Measurements from ENCODE around the gene PNMT.

Gene PNMT

DNA sequence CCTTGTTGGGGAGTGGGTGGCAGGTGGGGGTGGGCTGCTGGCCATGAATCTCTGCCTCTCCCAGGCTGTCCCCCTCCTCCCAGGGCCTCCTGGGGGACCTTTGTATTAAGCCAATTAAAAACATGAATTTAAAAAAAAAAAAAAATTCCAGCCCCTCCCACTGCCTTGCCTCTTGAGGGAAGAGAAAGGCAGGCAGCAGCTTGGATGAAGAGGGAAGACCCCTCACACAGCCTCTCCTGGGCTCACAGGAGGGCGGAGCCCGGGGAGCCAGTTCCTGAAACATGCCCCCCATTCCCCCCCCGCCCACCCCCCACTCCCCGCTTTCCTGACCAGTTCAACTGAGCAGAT is 4.9 kb upstream of the PNMT start:
- TF ChIP-seq, protein P1, sequence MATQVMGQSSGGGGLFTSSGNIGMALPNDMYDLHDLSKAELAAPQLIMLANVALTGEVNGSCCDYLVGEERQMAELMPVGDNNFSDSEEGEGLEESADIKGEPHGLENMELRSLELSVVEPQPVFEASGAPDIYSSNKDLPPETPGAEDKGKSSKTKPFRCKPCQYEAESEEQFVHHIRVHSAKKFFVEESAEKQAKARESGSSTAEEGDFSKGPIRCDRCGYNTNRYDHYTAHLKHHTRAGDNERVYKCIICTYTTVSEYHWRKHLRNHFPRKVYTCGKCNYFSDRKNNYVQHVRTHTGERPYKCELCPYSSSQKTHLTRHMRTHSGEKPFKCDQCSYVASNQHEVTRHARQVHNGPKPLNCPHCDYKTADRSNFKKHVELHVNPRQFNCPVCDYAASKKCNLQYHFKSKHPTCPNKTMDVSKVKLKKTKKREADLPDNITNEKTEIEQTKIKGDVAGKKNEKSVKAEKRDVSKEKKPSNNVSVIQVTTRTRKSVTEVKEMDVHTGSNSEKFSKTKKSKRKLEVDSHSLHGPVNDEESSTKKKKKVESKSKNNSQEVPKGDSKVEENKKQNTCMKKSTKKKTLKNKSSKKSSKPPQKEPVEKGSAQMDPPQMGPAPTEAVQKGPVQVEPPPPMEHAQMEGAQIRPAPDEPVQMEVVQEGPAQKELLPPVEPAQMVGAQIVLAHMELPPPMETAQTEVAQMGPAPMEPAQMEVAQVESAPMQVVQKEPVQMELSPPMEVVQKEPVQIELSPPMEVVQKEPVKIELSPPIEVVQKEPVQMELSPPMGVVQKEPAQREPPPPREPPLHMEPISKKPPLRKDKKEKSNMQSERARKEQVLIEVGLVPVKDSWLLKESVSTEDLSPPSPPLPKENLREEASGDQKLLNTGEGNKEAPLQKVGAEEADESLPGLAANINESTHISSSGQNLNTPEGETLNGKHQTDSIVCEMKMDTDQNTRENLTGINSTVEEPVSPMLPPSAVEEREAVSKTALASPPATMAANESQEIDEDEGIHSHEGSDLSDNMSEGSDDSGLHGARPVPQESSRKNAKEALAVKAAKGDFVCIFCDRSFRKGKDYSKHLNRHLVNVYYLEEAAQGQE (IDR thresholded peaks at IDR 0.05; ENCODE audit: low read depth), result no peak
- TF ChIP-seq TCF12 (IDR thresholded peaks at IDR 0.05; ENCODE audit: low read depth) (no peak), ZBTB7A (IDR thresholded peaks at IDR 0.05; ENCODE audit: low read depth) (no peak), YY1 (IDR thresholded peaks at IDR 0.05; ENCODE audit: low read depth) (no peak), TEAD4 (IDR thresholded peaks at IDR 0.05) (no peak), EP300 (IDR thresholded peaks at IDR 0.05; ENCODE audit: borderline replicate concordance) (no peak), CEBPB (IDR thresholded peaks at IDR 0.05) (no peak)
- TF ChIP-seq, protein P2, sequence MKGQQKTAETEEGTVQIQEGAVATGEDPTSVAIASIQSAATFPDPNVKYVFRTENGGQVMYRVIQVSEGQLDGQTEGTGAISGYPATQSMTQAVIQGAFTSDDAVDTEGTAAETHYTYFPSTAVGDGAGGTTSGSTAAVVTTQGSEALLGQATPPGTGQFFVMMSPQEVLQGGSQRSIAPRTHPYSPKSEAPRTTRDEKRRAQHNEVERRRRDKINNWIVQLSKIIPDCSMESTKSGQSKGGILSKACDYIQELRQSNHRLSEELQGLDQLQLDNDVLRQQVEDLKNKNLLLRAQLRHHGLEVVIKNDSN (IDR thresholded peaks at IDR 0.05), result no peak

- TF ChIP-seq EP300 (IDR thresholded peaks at IDR 0.05; ENCODE audit: borderline replicate concordance), result no peak; the same call in 1 of the 2 replicates
- peak; percentile 37; the same call in 1 of the 2 replicates for TF ChIP-seq TCF12 (IDR thresholded peaks at IDR 0.05; ENCODE audit: low read depth)
- TF ChIP-seq EGR1 (IDR thresholded peaks at IDR 0.05), result no peak
- no peak for TF ChIP-seq FOXM1 (IDR thresholded peaks at IDR 0.05; ENCODE audit: borderline replicate concordance, low read depth)
- TF ChIP-seq ZBTB7A (IDR thresholded peaks at IDR 0.05; ENCODE audit: low read depth), result peak; percentile 5; the same call in 1 of the 2 replicates
- TF ChIP-seq NFIC (IDR thresholded peaks at IDR 0.05), result no peak
- TF ChIP-seq, protein P3, sequence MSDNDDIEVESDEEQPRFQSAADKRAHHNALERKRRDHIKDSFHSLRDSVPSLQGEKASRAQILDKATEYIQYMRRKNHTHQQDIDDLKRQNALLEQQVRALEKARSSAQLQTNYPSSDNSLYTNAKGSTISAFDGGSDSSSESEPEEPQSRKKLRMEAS (IDR thresholded peaks at IDR 0.05), result peak; percentile 36
Observed at GRCh38 chr17:39663688-39664580, 4.3 kb upstream of the PNMT start.

GRCh38 chr17:39664581-39665561 is 3.4 kb upstream of the PNMT start, which contains the start of gene TCAP:
TCAP (plus strand) TSS chr17:39665349; CDS start chr17:39665360, 11 bp downstream.
- TF ChIP-seq YY1 (IDR thresholded peaks at IDR 0.05; ENCODE audit: low read depth) (no peak), TCF12 (IDR thresholded peaks at IDR 0.05; ENCODE audit: low read depth) (no peak), ZBTB7A (IDR thresholded peaks at IDR 0.05; ENCODE audit: low read depth) (no peak), TAF1 (IDR thresholded peaks at IDR 0.05; ENCODE audit: low read depth) (no peak), RAD21 (IDR thresholded peaks at IDR 0.05; ENCODE audit: low read depth) (no peak), EGR1 (IDR thresholded peaks at IDR 0.05) (no peak), FOXM1 (IDR thresholded peaks at IDR 0.05; ENCODE audit: borderline replicate concordance, low read depth) (no peak), CREB1 (IDR thresholded peaks at IDR 0.05; ENCODE audit: low read depth) (no peak)
- TF ChIP-seq, protein P2 (IDR thresholded peaks at IDR 0.05), result no peak
- TF ChIP-seq, protein P3 (IDR thresholded peaks at IDR 0.05), result no peak

GRCh38 chr17:39665642-39666224 is 2.5 kb upstream of the PNMT start:
- TF ChIP-seq TAF1 (IDR thresholded peaks at IDR 0.05; ENCODE audit: low read depth) (no peak), CEBPB (IDR thresholded peaks at IDR 0.05) (no peak), EGR1 (IDR thresholded peaks at IDR 0.05) (no peak), NFIC (IDR thresholded peaks at IDR 0.05) (no peak), EP300 (IDR thresholded peaks at IDR 0.05; ENCODE audit: borderline replicate concordance) (no peak), ZBTB7A (IDR thresholded peaks at IDR 0.05; ENCODE audit: low read depth) (no peak), FOXM1 (IDR thresholded peaks at IDR 0.05; ENCODE audit: borderline replicate concordance, low read depth) (no peak), YY1 (IDR thresholded peaks at IDR 0.05; ENCODE audit: low read depth) (no peak), TCF12 (IDR thresholded peaks at IDR 0.05; ENCODE audit: low read depth) (no peak), CREB1 (IDR thresholded peaks at IDR 0.05; ENCODE audit: low read depth) (no peak)
- TF ChIP-seq, protein P2 (IDR thresholded peaks at IDR 0.05), result no peak
- TF ChIP-seq, protein P3 (IDR thresholded peaks at IDR 0.05), result no peak

DNA sequence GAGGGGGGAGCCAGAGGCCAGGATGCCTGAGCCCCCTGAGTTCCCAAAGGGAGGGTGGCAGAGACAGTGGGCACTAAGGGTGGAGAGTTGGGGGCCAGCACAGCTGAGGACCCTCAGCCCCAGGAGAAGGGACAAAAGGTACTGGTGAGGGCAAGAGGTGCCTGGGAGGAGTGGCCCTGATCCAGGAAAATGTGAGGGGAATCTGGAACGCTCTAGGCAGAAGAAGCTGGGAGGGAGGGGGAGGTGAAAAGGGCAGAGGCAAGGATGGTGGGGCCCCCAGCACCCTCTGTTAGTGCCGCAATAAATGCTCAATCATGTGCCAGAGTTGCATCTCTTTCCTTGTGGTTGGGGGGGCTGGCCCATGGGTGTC is 2.0 kb upstream of the PNMT start:
- no peak for TF ChIP-seq TEAD4 (IDR thresholded peaks at IDR 0.05)
- TF ChIP-seq, protein P2 (IDR thresholded peaks at IDR 0.05), result no peak
- TF ChIP-seq FOXM1 (IDR thresholded peaks at IDR 0.05; ENCODE audit: borderline replicate concordance, low read depth), result no peak
- no peak for TF ChIP-seq TAF1 (IDR thresholded peaks at IDR 0.05; ENCODE audit: low read depth)
